Activated CD4-positive, alpha-beta memory T cell treated with anti-CD3 and anti-CD28 coated beads for 36 hours (primary cell): Measurements from ENCODE around the gene CTDSP2. TPM values are rescaled to one million over a fixed set of nuclear protein-coding genes. Genes with fewer than 3 reads are reported as not detected.
"Not testable (repeated sequence)": the region's sequence is repeated elsewhere in the genome, so short reads cannot be mapped to it uniquely, and the experiment has no call there.

Experiments
- CTCF ChIA-PET: fragments of 350-600 bp; sonication (Branson Sonifier 250); formaldehyde crosslinking; loops from one replicate; lab custom pipeline; 2021; ENCODE audit warnings: antibody characterized with exemption, inconsistent platforms; lab: Charles Lee
- POLR2A ChIA-PET: fragments of 350-600 bp; sonication (Branson Sonifier 250); formaldehyde crosslinking; loops from one replicate; lab custom pipeline; 2021; ENCODE audit warnings: antibody characterized with exemption; lab: Charles Lee
- DNase-seq: peaks from one replicate; pipeline ENCODE4 v3.0.0-alpha.2; 2020
- H3K27ac Mint-ChIP-seq: one replicate; pipeline ENCODE4 v1.8.0; 2021; ENCODE audit warnings: mixed read lengths
- H3K27me3 Mint-ChIP-seq: one replicate; pipeline ENCODE4 v1.8.0; 2021; ENCODE audit warnings: mixed read lengths
- H3K36me3 Mint-ChIP-seq: one replicate; pipeline ENCODE4 v1.8.0; 2021; ENCODE audit warnings: mixed read lengths
- H3K4me1 Mint-ChIP-seq: one replicate; pipeline ENCODE4 v1.8.0; 2021; ENCODE audit warnings: low read depth, mixed read lengths
- H3K4me3 Mint-ChIP-seq: one replicate; pipeline ENCODE4 v1.8.0; 2021; ENCODE audit warnings: mild to moderate bottlenecking, mixed read lengths
- H3K9me3 Mint-ChIP-seq: one replicate; pipeline ENCODE4 v1.8.0; 2021; ENCODE audit warnings: mixed read lengths
- intact Hi-C: fragments of 100-400 bp; cut with micrococcal nuclease; formaldehyde crosslinking; loops from one replicate; pipeline ENCODE4 v1.15.1; 2023
- total RNA-seq, 2 experiments: library from RNA; stranded (reverse); gene quantifications; one replicate each; pipeline ENCODE4 v1.2.3, GENCODE V29; 2021

Gene CTDSP2
- total RNA-seq, 2 experiments from 2014 or later, result 100 to 101 TPM

DNA sequence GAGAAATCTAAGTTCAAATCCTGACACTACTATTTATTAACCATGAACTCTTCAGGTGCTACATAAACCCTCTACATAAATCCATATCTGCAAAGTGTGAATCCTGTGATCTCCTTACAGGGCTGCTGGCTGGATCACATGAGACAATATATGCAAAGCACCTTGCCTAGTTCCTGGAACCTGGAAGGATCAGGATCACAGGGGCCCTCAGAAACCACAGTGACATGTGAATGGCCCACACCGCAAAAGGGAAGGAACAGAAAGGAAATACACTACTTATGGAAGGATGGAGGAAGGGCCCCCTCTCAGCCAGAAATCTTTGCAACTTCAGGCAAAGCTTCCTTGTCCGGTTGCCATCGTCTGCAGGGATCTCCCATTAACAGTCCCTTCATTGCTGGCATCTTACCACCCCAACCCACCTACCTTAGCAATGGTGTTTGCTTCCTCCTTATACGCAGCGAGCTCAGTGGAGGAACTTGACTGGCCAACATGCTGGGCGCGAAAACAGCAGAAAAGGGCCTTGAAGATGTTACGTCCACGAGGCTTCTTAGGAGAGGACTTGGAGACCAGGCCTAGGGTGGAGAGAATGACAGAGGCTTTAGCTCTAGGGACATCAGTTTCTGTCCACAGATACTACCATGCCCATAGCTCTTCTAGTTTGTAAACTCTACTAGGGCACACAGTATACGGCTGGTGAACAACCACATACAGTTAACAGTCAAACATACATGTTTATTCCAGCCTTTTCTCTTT lies 17.3 kb downstream of the CTDSP2 start:
- Mint-ChIP-seq H3K27me3 (no peaks in the 10 kb centered on the region), H3K4me3 (no peak overlapping the region), H3K9me3 (no peaks in the 10 kb centered on the region), H3K36me3 (peaks cover 23% of the 10 kb centered on the region), H3K4me1 (peaks cover 40% of the 10 kb centered on the region), H3K27ac (peak overlapping the region; percentile 42)
- DNase-seq, result no peak
- ChIA-PET CTCF (interaction anchor here (0.7 to 4.5 kb wide), 7 partner anchors 36 to 78 kb away, joined by 3 to 40 read pairs (median 4); no protein-coding TSS in a partner anchor), POLR2A (no interaction called here)
- intact Hi-C loops, result no loop called here

DNA sequence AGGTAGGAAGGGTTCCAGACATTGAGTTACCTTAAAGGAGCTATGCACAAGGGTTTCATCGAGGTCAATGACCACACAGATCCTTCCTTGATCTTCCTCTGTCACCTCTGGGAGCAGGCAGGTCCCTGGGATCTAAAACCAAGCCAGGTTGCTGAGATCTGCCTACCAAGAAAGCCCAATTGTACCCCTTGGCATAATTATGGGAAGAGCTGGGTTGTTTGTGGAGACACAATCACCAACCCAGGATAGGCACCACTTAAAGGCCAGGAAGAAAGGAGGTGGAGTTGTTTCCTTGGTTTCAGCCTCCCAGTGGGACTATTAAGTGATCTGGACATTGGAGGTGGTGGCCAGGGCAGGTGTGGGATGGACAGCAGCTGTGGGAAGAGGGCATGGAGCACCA lies 19.6 kb downstream of the CTDSP2 start:
- DNase-seq, result no peak
- Mint-ChIP-seq H3K36me3 (peaks cover 35% of the 10 kb centered on the region), H3K4me1 (peaks cover 20% of the 10 kb centered on the region), H3K27me3 (no peaks in the 10 kb centered on the region), H3K4me3 (no peak overlapping the region), H3K27ac (peak overlapping the region; percentile 29), H3K9me3 (no peaks in the 10 kb centered on the region)
- intact Hi-C loops, result no loop called here
- CTCF ChIA-PET, result interaction anchor here (1.0 to 4.5 kb wide), 3 partner anchors 11 to 77 kb away, joined by 3 to 40 read pairs (median 4); no protein-coding TSS in a partner anchor
- POLR2A ChIA-PET, result no interaction called here

DNA sequence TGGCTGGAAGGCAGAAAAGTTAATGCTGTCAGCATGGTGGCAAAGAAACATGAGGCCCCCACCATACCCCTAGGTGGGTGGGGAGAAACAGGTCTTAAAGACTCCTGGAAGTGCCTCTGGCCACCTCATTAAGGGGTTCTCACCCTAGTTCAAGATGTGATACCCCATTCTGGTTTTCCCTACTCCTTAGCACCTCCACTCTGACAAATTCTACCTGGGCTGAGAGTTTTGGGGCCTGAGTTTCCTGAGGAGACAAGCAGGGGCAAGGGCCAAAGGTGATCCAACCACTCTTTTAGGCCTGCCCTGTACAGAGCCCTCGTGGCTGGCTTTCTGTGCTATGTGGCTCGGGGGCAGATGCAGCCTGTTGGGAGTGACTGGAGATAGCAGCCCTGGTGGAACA lies 20.1 kb downstream of the CTDSP2 start:
- Mint-ChIP-seq H3K9me3 (no peaks in the 10 kb centered on the region), H3K4me1 (peaks cover 15% of the 10 kb centered on the region), H3K36me3 (peaks cover 37% of the 10 kb centered on the region), H3K4me3 (no peak overlapping the region), H3K27ac (no peak overlapping the region), H3K27me3 (no peaks in the 10 kb centered on the region)
- no peak for DNase-seq
- intact Hi-C loops, result no loop called here
- CTCF ChIA-PET, result interaction anchor here (0.8 to 1.4 kb wide), 3 partner anchors 11 to 79 kb away, joined by 3 to 4 read pairs (median 4); no protein-coding TSS in a partner anchor
- POLR2A ChIA-PET, result no interaction called here

DNA sequence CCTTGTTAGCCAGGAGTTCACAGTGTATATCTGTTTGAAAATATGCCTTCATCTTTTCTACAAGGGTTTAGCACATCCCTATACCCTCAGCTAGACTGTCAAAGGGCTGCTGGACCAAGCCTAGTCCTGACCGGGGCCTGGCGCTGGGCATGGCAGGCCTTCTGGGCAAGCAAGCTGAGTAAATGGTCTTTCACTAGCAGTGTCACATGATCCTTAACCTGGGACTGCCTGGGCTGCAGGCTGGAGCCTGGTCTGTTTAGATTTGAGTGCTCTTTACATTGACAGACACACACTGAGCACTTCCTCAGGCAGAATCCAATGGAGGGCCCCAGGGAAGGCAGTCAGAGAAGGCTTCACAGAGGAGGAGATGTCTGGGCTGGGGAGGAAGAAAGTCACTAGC lies 21.1 kb downstream of the CTDSP2 start:
- CTCF ChIA-PET, result interaction anchor here (0.7 kb wide), 1 partner anchor 12 kb away, joined by 3 read pairs; no protein-coding TSS in a partner anchor
- H3K4me3 Mint-ChIP-seq, result no peak overlapping the region
- H3K27ac Mint-ChIP-seq, result no peak overlapping the region
- DNase-seq, result no peak
- intact Hi-C loops, result no loop called here
- H3K9me3 Mint-ChIP-seq, result no peaks in the 10 kb centered on the region
- peaks cover 12% of the 10 kb centered on the region for H3K4me1 Mint-ChIP-seq
- POLR2A ChIA-PET, result no interaction called here
- no peaks in the 10 kb centered on the region for H3K27me3 Mint-ChIP-seq
- H3K36me3 Mint-ChIP-seq, result peaks cover 40% of the 10 kb centered on the region

DNA sequence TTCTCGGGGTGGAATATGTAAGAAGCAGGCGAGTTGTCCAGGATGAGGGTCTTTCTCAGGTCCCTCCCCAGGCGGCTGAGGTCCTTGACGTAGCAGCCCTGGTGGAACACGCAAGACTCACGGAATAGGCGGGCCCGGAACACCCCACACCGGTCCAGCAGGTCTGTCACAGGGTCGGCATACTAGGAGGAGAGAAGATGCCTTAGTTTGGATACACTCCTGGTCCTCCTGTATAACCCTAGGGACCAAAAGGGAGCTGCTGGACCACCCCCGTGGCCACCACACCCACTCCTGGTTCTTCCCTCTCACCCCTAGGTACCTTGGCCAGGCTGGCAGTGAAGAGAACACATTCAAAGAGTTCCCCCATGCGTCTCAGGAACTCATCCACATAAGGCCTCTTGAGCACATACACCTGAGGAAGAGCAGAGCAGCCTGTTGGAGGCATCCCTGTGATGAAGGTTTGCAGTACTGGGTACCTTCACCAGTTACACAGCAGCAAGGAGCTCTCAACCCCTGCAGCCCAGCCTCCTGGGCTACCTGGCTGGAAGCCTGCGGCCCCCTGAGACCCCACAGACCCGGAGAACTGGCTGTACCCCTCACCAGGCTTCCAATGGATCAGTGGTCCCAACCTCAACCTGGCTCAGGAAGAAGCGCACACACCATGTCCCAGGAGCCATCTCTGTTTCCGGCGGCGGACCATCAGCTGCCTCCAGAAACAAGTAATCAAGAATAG lies 22.5 kb downstream of the CTDSP2 start:
- H3K4me1 Mint-ChIP-seq, result peaks cover 1% of the 10 kb centered on the region
- no peaks in the 10 kb centered on the region for H3K9me3 Mint-ChIP-seq
- H3K27me3 Mint-ChIP-seq, result no peaks in the 10 kb centered on the region
- ChIA-PET CTCF (interaction anchor here (0.8 to 1.6 kb wide), 2 partner anchors 17 to 29 kb away, joined by 3 read pairs; no protein-coding TSS in a partner anchor), POLR2A (no interaction called here)
- H3K4me3 Mint-ChIP-seq, result no peak overlapping the region
- intact Hi-C loops, result no loop called here
- H3K36me3 Mint-ChIP-seq, result peaks cover 36% of the 10 kb centered on the region
- DNase-seq, result no peak
- no peak overlapping the region for H3K27ac Mint-ChIP-seq

DNA sequence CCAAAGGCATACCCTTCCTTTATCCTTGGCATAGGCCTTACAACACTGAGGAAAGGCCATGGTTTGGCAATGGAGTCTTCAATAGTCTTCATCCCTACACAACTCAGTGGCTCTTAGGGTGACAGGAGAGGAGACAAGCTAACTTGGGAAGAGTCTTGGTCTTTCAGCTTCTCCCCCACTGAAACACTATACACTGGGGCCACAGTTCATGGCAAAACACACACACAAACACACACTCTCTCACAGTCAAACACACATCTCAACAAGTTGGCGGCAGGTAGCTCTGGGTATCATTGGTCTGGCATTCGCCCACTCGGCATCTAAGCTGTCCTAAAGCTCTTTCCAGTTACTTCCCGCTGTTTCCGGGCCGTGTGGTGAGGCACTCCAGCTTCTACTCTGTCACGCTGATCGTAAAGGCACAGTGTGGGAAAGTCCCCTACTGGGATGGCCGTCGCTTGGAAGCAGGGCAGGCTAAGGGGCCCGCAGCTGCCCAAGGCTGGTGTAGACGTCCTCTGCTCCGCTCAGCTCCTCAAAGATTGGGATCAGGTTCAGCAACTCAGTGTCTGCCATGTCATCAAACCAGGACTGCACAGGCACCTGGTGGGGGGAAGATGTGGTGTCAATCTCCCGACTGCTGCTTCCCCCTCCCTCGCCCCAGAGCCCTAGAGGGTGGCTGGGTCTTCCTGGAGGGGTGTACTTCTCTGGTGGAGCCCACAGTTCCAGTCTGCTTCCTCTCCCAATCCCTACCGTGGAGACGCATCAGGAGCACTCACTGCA lies 23.2 kb downstream of the CTDSP2 start:
- Mint-ChIP-seq H3K27ac (no peak overlapping the region), H3K27me3 (no peaks in the 10 kb centered on the region), H3K4me1 (no peaks in the 10 kb centered on the region), H3K9me3 (no peaks in the 10 kb centered on the region), H3K36me3 (peaks cover 32% of the 10 kb centered on the region), H3K4me3 (no peak overlapping the region)
- no peak for DNase-seq
- ChIA-PET POLR2A (interaction anchor here (0.5 kb wide), 1 partner anchor 13 kb away, joined by 3 read pairs; no protein-coding TSS in a partner anchor), CTCF (interaction anchor here (0.8 to 1.6 kb wide), 4 partner anchors 9 to 81 kb away, joined by 3 to 6 read pairs (median 3); no protein-coding TSS in a partner anchor)
- intact Hi-C loops, result no loop called here

DNA sequence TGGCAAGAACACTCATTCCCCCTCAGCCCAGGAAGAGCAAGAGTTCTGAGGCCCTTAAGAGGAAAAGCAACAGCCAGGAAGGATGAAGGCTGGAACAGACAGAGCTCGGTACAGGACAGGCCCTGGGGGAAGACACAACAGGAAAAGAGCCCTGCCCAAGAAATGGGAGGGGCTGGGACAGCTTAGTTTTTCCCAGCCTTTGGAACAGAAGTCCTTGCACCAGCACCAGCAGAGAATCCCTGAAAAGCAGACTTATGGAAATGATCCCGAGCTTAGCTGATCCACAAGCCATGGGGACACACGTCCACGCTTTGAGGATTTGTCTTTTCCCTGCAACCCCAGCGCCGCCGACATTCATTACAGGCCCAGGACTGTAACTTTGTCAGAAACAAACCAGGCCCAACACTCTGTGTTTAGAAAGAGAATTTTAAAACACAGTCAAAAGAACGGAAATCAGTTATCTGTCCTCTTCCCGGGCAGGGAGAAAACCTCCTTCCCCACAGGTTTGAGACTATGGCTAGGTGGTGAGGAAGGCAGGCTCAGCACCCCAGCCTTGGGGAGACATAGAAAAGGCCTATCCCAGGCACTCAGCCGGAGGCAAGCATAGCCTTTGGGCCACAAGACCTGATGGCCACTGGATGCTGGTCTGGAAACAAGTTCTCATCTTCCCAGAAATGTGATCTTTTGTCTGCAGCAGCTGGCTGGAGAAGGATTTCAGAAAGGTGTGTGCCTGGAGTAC lies 24.0 kb downstream of the CTDSP2 start:
- no peaks in the 10 kb centered on the region for H3K9me3 Mint-ChIP-seq
- H3K4me3 Mint-ChIP-seq, result no peak overlapping the region
- H3K4me1 Mint-ChIP-seq, result no peaks in the 10 kb centered on the region
- DNase-seq, result no peak
- intact Hi-C loops, result no loop called here
- peaks cover 32% of the 10 kb centered on the region for H3K36me3 Mint-ChIP-seq
- ChIA-PET CTCF (interaction anchor here (0.9 to 1.6 kb wide), 4 partner anchors 10 to 82 kb away, joined by 3 to 6 read pairs (median 3); no protein-coding TSS in a partner anchor), POLR2A (interaction anchor here (0.5 kb wide), 1 partner anchor 14 kb away, joined by 3 read pairs; no protein-coding TSS in a partner anchor)
- no peak overlapping the region for H3K27ac Mint-ChIP-seq
- no peaks in the 10 kb centered on the region for H3K27me3 Mint-ChIP-seq

DNA sequence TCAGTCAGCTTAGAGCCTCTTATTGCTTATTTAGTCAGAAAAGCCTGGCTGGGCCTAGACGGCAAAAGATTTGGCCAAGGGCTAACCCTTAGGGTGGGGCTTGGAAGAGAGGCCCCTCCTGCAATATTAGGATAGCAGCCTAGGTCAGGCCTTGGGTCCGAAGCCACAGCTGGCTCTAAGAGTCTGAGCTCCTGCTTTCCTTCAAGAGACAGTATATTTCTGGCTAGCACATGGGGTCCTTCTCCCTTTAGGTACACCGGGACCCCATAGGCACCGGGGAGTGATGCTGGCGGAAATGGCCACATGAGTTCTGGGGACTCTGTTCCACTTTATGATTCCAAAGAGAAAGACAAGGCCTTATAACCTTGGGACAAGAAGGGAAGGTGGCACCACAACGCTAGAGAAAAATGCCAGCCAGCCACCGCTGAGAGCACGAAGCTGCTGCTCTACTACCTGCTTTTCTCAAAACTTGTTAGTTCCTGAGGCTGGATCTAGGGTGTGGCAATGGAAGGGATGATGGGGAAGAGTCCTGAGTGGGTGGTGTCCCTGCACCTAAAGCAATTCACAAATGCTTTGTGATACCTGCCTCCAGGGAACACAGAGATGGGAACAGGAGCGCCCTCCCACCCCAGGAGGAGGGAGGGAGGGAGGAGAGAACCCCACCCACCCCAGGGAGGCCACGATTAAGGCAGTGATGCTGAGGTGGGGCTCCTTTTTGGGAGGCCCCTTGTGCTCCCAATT lies 24.9 kb downstream of the CTDSP2 start:
- no peak overlapping the region for H3K27ac Mint-ChIP-seq
- peaks cover 29% of the 10 kb centered on the region for H3K36me3 Mint-ChIP-seq
- ChIA-PET CTCF (interaction anchor here (0.9 kb wide), 1 partner anchor 22 kb away, joined by 3 read pairs; no protein-coding TSS in a partner anchor), POLR2A (no interaction called here)
- H3K4me3 Mint-ChIP-seq, result no peak overlapping the region
- H3K27me3 Mint-ChIP-seq, result no peaks in the 10 kb centered on the region
- H3K9me3 Mint-ChIP-seq, result no peaks in the 10 kb centered on the region
- intact Hi-C loops, result no loop called here
- H3K4me1 Mint-ChIP-seq, result no peaks in the 10 kb centered on the region
- no peak for DNase-seq

DNA sequence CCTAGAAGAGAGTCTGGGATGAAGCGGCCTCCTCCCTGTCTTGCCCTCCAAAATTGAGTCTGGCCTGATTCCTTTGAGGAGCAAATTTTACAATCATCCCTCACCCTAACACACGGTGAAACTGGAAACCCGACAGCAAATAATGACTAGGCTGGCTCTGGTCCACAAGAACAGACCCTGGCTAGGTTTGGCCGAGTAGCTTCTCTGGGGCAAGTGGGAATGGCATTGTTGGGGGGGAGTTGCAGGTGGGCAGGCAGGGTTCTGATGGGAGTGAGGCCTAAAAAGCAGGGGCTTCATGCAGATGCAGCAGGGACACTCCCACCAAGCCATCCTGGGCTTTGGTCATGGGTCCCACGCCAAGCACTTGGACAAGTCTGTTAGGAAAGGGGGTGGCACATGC lies 25.5 kb downstream of the CTDSP2 start:
- intact Hi-C loops, H3K27me3 Mint-ChIP-seq, H3K9me3 Mint-ChIP-seq, H3K4me3 Mint-ChIP-seq, H3K4me1 Mint-ChIP-seq, POLR2A ChIA-PET, H3K27ac Mint-ChIP-seq, CTCF ChIA-PET, DNase-seq: not testable (repeated sequence)
- H3K36me3 Mint-ChIP-seq, result peaks cover 25% of the 10 kb centered on the region

DNA sequence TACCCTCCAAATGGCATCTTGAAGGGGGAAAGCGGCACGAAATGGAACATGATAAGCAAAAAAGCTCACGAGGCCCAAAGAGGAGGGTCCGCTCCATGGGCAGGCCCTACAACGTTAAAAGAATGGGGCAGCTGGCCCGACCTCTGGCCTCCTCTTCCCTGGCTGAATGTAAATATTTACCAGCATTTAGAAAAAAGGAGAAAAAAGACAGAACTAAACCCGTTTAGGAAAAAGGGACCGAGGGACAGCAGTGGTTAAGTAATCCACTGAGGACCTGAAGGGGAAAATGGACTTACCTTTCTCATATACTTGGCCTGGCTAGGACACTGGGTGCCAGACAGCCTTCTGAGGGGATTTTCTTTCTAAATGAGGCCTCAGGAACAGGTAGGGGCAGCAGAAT lies 26.4 kb downstream of the CTDSP2 start:
- POLR2A ChIA-PET, result interaction anchor here (1.1 kb wide), 1 partner anchor 36 kb away, joined by 3 read pairs; no protein-coding TSS in a partner anchor
- H3K4me1 Mint-ChIP-seq, H3K9me3 Mint-ChIP-seq, H3K27ac Mint-ChIP-seq, intact Hi-C loops, DNase-seq, H3K4me3 Mint-ChIP-seq, CTCF ChIA-PET, H3K27me3 Mint-ChIP-seq: not testable (repeated sequence)
- H3K36me3 Mint-ChIP-seq, result peaks cover 21% of the 10 kb centered on the region
